ENCODE data around the gene LNP1. TPM values are rescaled to one million over a fixed set of nuclear protein-coding genes. Genes with fewer than 3 reads are reported as not detected.

The LNP1 gene
- total RNA-seq, 1 donor from 2014 or later, result 26.5 TPM

DNA sequence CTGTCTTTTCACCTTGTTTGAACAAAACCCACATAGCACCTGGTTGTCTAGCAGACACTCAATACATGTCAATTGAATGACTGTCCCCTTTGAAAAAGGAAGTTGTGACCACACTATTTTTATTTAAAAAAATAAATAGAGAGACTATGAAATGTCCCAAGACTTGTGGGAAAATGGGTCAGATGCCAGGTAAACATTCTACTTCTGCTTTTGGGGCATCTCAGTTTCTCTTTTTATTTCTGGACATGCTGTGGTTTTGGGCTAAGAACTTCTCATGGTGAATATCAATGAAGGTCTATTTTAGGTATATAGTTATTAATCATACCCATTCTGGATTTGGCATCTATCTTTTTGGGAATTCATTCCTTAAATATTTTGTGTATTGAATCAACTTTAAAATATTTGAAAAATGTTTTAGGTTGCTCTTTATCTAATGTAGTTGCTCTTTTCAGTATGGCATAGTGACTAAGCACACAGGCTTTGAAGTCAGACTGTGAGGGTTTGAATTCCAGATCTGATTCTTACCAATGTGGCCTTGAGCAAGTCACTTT lies 95.4 kb downstream of the LNP1 start:
- peaks cover 4% of the 10 kb centered on the region for H3F3A ChIP-seq (ENCODE audit: low read depth)
- peaks cover 7% of the 10 kb centered on the region for H3K4me1 ChIP-seq
- peaks cover 6% of the 10 kb centered on the region for H3K4me1 Mint-ChIP-seq
- H4K20me1 ChIP-seq (ENCODE audit: low read depth), result no peaks in the 10 kb centered on the region
- no peaks in the 10 kb centered on the region for H3K27me3 ChIP-seq
- no peaks in the 10 kb centered on the region for H3K9me3 Mint-ChIP-seq
- H3K27me3 Mint-ChIP-seq (ENCODE audit: insufficient read depth, low read depth), result no peaks in the 10 kb centered on the region
- no peak overlapping the region for H3K27ac ChIP-seq
- H3K4me3 Mint-ChIP-seq, result no peak overlapping the region
- no peaks in the 10 kb centered on the region for H3K36me3 ChIP-seq
- peaks cover 11% of the 10 kb centered on the region for H3K79me2 ChIP-seq (ENCODE audit: low read depth)
- H3K27ac Mint-ChIP-seq, result no peak overlapping the region
- no peak for TF ChIP-seq EZH2phosphoT487 (IDR thresholded peaks at IDR 0.05)
- no peak overlapping the region for H3K9ac ChIP-seq
- no peaks in the 10 kb centered on the region for H3K9me3 ChIP-seq (ENCODE audit: low read depth)
- no peaks in the 10 kb centered on the region for H3K36me3 Mint-ChIP-seq
- H3K4me2 ChIP-seq, result no peak overlapping the region
- H2AFZ ChIP-seq (replicated peaks), result no peak overlapping the region
- no peak for DNase-seq (ENCODE audit: low spot score)
- no peak overlapping the region for H3K4me3 ChIP-seq

DNA sequence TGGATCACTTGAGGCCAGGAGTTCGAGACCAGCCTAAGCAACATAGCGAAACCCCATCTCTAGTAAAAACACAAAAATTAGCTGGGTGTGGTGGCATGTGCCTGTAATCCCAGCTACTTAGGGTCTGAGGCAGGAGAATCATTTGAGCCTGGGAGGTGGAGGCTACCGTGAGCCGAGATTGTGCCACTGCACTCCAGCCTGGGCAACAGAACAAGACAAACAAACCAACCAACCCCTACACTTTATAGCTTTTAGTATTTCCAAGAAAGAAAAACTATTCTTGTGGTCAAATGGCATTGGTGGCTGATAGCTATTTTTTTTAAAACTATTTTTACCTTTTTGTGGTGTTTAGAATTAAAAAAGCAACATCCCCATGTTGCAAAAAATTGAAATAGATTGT lies 98.3 kb downstream of the LNP1 start:
- Histone ChIP-seq H3K4me2 (no peak overlapping the region), H3K79me2 (ENCODE audit: low read depth) (no peaks in the 10 kb centered on the region), H3K36me3 (no peaks in the 10 kb centered on the region), H3K4me3 (no peak overlapping the region), H4K20me1 (ENCODE audit: low read depth) (no peaks in the 10 kb centered on the region), H3K9me3 (ENCODE audit: low read depth) (no peaks in the 10 kb centered on the region), H3K4me1 (no peaks in the 10 kb centered on the region), H3K27ac (no peak overlapping the region), H3K9ac (no peak overlapping the region), H2AFZ (replicated peaks) (no peak overlapping the region), H3F3A (ENCODE audit: low read depth) (no peaks in the 10 kb centered on the region), H3K27me3 (no peaks in the 10 kb centered on the region)
- Mint-ChIP-seq H3K27ac (no peak overlapping the region), H3K36me3 (no peaks in the 10 kb centered on the region), H3K4me1 (no peaks in the 10 kb centered on the region), H3K4me3 (no peak overlapping the region), H3K27me3 (ENCODE audit: insufficient read depth, low read depth) (no peaks in the 10 kb centered on the region), H3K9me3 (peaks cover under 1% of the 10 kb centered on the region)
- TF ChIP-seq, protein P1, sequence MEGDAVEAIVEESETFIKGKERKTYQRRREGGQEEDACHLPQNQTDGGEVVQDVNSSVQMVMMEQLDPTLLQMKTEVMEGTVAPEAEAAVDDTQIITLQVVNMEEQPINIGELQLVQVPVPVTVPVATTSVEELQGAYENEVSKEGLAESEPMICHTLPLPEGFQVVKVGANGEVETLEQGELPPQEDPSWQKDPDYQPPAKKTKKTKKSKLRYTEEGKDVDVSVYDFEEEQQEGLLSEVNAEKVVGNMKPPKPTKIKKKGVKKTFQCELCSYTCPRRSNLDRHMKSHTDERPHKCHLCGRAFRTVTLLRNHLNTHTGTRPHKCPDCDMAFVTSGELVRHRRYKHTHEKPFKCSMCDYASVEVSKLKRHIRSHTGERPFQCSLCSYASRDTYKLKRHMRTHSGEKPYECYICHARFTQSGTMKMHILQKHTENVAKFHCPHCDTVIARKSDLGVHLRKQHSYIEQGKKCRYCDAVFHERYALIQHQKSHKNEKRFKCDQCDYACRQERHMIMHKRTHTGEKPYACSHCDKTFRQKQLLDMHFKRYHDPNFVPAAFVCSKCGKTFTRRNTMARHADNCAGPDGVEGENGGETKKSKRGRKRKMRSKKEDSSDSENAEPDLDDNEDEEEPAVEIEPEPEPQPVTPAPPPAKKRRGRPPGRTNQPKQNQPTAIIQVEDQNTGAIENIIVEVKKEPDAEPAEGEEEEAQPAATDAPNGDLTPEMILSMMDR (IDR thresholded peaks at IDR 0.05), result no peak
- TF ChIP-seq EZH2phosphoT487 (IDR thresholded peaks at IDR 0.05), result no peak
- TF ChIP-seq EZH2 (IDR thresholded peaks at IDR 0.05), result no peak
- no peak for DNase-seq (ENCODE audit: low spot score)

DNA sequence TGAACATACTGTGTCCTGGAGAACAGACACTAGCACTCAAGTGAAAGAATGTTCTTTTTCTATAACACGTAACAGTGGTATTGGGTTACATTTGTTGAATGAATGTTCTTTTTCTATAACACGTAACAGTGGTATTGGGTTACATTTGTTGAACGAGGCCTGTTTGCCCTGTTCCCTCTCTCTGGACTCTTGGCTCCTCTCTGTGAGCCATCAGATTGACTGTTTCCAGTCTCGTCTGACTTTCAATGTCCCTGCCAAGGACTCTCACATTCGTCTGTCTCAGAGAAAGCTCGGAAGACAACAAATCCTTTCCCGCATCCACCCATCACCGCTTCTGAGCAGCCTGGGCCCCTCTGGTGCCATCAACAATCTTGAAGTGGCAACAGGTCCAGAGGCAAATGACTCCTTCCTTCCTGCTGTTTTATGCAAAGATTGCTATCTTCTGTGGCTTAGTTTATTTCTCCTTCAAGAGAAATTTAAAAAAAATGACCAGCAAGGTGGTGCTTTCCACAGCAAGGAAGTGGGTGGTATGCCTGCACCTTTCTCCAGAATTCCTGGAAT lies 99.1 kb downstream of the LNP1 start:
- H2AFZ ChIP-seq (replicated peaks), result no peak overlapping the region

DNA sequence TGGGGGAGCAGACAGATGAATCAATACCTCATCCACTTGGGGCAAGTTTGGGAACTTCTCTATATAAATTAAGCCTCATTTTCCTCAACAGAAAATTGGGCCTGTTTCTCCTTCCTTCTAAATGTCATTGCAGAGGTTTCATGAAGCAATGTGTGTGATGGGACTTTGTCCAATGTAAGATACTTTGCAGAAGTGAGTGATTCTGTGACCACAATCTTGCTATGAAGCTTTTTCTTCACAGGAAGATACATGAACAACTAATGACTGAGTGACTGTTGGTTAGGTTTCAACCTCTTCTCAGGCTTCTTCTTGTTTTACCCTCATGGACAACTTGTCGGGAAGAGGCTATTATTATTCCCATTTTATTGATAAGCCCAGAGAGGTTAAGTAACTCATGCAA lies 102.1 kb downstream of the LNP1 start:
- Histone ChIP-seq H3K79me2 (ENCODE audit: low read depth) (no peaks in the 10 kb centered on the region), H2AFZ (replicated peaks) (no peak overlapping the region), H3K9me3 (ENCODE audit: low read depth) (no peaks in the 10 kb centered on the region), H3K4me3 (no peak overlapping the region), H3F3A (ENCODE audit: low read depth) (no peaks in the 10 kb centered on the region), H3K36me3 (no peaks in the 10 kb centered on the region), H3K4me2 (no peak overlapping the region), H3K27me3 (no peaks in the 10 kb centered on the region), H3K9ac (no peak overlapping the region), H3K4me1 (no peaks in the 10 kb centered on the region), H3K27ac (no peak overlapping the region), H4K20me1 (ENCODE audit: low read depth) (no peaks in the 10 kb centered on the region)
- TF ChIP-seq EZH2phosphoT487 (IDR thresholded peaks at IDR 0.05) (no peak), EZH2 (IDR thresholded peaks at IDR 0.05) (no peak)
- TF ChIP-seq, protein P1 (IDR thresholded peaks at IDR 0.05), result no peak
- Mint-ChIP-seq H3K27ac (no peak overlapping the region), H3K4me1 (no peaks in the 10 kb centered on the region), H3K27me3 (ENCODE audit: insufficient read depth, low read depth) (no peaks in the 10 kb centered on the region), H3K36me3 (peaks cover 12% of the 10 kb centered on the region), H3K4me3 (no peak overlapping the region), H3K9me3 (peaks cover 23% of the 10 kb centered on the region)
- DNase-seq (ENCODE audit: low spot score), result no peak

More for the DNA sequence above, 99.1 kb downstream of the LNP1 start:
- DNase-seq (ENCODE audit: low spot score), result no peak
- H3K4me2 ChIP-seq, result no peak overlapping the region
- no peak for TF ChIP-seq EZH2 (IDR thresholded peaks at IDR 0.05)
- TF ChIP-seq, protein P1 (IDR thresholded peaks at IDR 0.05), result no peak
- TF ChIP-seq EZH2phosphoT487 (IDR thresholded peaks at IDR 0.05), result no peak
- no peak overlapping the region for H3K4me3 ChIP-seq
- no peaks in the 10 kb centered on the region for H3K4me1 Mint-ChIP-seq
- peaks cover 4% of the 10 kb centered on the region for H3K9me3 Mint-ChIP-seq
- H3K36me3 Mint-ChIP-seq, result peaks cover 2% of the 10 kb centered on the region
- H4K20me1 ChIP-seq (ENCODE audit: low read depth), result no peaks in the 10 kb centered on the region
- no peak overlapping the region for H3K4me3 Mint-ChIP-seq
- no peak overlapping the region for H3K27ac ChIP-seq
- H3K79me2 ChIP-seq (ENCODE audit: low read depth), result no peaks in the 10 kb centered on the region
- no peaks in the 10 kb centered on the region for H3K4me1 ChIP-seq
- no peaks in the 10 kb centered on the region for H3K36me3 ChIP-seq
- H3K9ac ChIP-seq, result no peak overlapping the region
- no peaks in the 10 kb centered on the region for H3F3A ChIP-seq (ENCODE audit: low read depth)
- H3K27me3 Mint-ChIP-seq (ENCODE audit: insufficient read depth, low read depth), result no peaks in the 10 kb centered on the region
- no peak overlapping the region for H3K27ac Mint-ChIP-seq
- H3K27me3 ChIP-seq, result no peaks in the 10 kb centered on the region
- no peaks in the 10 kb centered on the region for H3K9me3 ChIP-seq (ENCODE audit: low read depth)

Data from neural progenitor cell (in vitro differentiated cells).